HepG2 (cell line): ENCODE measurements around the gene USH2A. TPM values are rescaled to one million over a fixed set of nuclear protein-coding genes. Genes with fewer than 3 reads are reported as not detected.
A peak's percentile ranks its signal among the peaks of the same experiment; 100 is the strongest.

ENCODE experiments used
- ATAC-seq: fragments of 200-7000 bp; cut with Tn5 transposase; 3 replicates; pipeline ENCODE4 v1.9.1; 2020; ENCODE audit warnings: mild to moderate bottlenecking, moderate library complexity
- BruUV-seq: library from RNA; stranded (reverse); fragments of 400-500 nt; replicated peaks from 2 replicates; lab custom pipeline; 2021; lab: Mats Ljungman, UMichigan
- CTCF ChIA-PET: fragments of 300-600 bp; formaldehyde crosslinking; extraction: SDS; loops from one replicate; lab custom pipeline; 2021; ENCODE audit warnings: low total read pairs, inconsistent platforms, low intra/inter-chr PET ratio; lab: Yijun Ruan, JAX
- POLR2A ChIA-PET: fragments of 350-600 bp; sonication (Branson Sonifier 250); formaldehyde crosslinking; loops from one replicate; lab custom pipeline; 2020; ENCODE audit warnings: antibody characterized with exemption, inconsistent platforms; lab: Yijun Ruan, JAX
- DNase-seq: peaks from one replicate; pipeline ENCODE4 v3.0.0-alpha.2; 2015; ENCODE audit warnings: low spot score
- FAIRE-seq: peaks from 3 replicates; lab custom pipeline; 2011; peaks lifted over from hg19 to GRCh38; lab: Jason Lieb, UNC
- H2AFZ ChIP-seq: one replicate; pipeline ENCODE4 v1.6.1; 2011; ENCODE audit warnings: low read length, inconsistent platforms
- H3K27ac ChIP-seq: fragments of 300-600 bp; 3 replicates; pipeline ENCODE4 v1.8.0; 2011; ENCODE audit warnings: mixed run types, mild to moderate bottlenecking, mixed read lengths, low read length, inconsistent platforms; ENCODE audit not compliant: insufficient read depth; ENCODE audit errors: extremely low read length
- H3K27me3 ChIP-seq, 2 experiments: fragments of 200-600 bp in 1 of 2; 2 replicates in 1 of 2; 3 replicates in 1 of 2; pipeline versions ENCODE4 v1.6.0 to v1.8.0; 2011; ENCODE audit warnings: low read length in 2 of 2, mild to moderate bottlenecking in 2 of 2, moderate library complexity in 2 of 2, inconsistent platforms in 1 of 2; ENCODE audit not compliant: insufficient read depth in 2 of 2, control insufficient read depth in 1 of 2
- H3K36me3 ChIP-seq, 2 experiments: fragments of 200-600 bp in 1 of 2; replicated peaks in 1 of 2; 2 replicates in 1 of 2; 3 replicates in 1 of 2; pipeline versions ENCODE4 v1.5.1 to v1.8.0; 2011; ENCODE audit warnings: low read length in 2 of 2, inconsistent platforms in 1 of 2; ENCODE audit not compliant: insufficient read depth in 2 of 2, control insufficient read depth in 1 of 2
- H3K4me1 ChIP-seq: 2 replicates; pipeline ENCODE4 v1.5.1; 2012; ENCODE audit warnings: low read length, inconsistent platforms; ENCODE audit not compliant: insufficient read depth
- H3K4me2 ChIP-seq: 2 replicates; pipeline ENCODE4 v1.6.0; 2011; ENCODE audit warnings: low read depth, low read length, inconsistent platforms
- H3K4me3 ChIP-seq, 3 experiments: fragments of 200-600 bp in 1 of 3; sonication (generic), shearing (Covaris generic) in 1 of 3; replicated peaks in 1 of 3; 2 replicates each; pipeline ENCODE4 v1.5.1; 2011 to 2016; ENCODE audit warnings: low read length in 3 of 3, inconsistent platforms in 2 of 3, low read depth in 2 of 3, mild to moderate bottlenecking in 2 of 3, control low read depth in 1 of 3, mixed read lengths in 1 of 3; ENCODE audit not compliant: insufficient read depth in 1 of 3
- H3K79me2 ChIP-seq: one replicate; pipeline ENCODE4 v1.6.1; 2011; ENCODE audit warnings: low read length, inconsistent platforms; ENCODE audit not compliant: insufficient read depth
- H3K9ac ChIP-seq: 2 replicates; pipeline ENCODE4 v1.6.0; 2011; ENCODE audit warnings: mild to moderate bottlenecking, low read depth, low read length, inconsistent platforms; ENCODE audit not compliant: insufficient read depth
- H3K9me3 ChIP-seq: 2 replicates; pipeline ENCODE4 v1.5.1; 2012; ENCODE audit warnings: mild to moderate bottlenecking, low read length
- H4K20me1 ChIP-seq: 2 replicates; pipeline ENCODE4 v1.6.0; 2011; ENCODE audit warnings: inconsistent platforms, mild to moderate bottlenecking, low read length, moderate library complexity; ENCODE audit not compliant: insufficient read depth
- ATF1 ChIP-seq: IDR thresholded peaks from 2 replicates; pipeline ENCODE4 v1.6.1; 2016; ENCODE audit warnings: mild to moderate bottlenecking, control low read depth
- MEIS2 ChIP-seq: sonication (generic); formaldehyde crosslinking; IDR thresholded peaks from 2 replicates; pipeline ENCODE4 v1.9.0; 2021; ENCODE audit warnings: mild to moderate bottlenecking, missing genetic modification reagents
- NKX3-1 ChIP-seq: sonication (generic); formaldehyde crosslinking; IDR thresholded peaks from 2 replicates; pipeline ENCODE4 v1.5.0; 2020; ENCODE audit warnings: missing genetic modification reagents
- SRSF1 ChIP-seq: fragments of 200-400 bp; formaldehyde crosslinking; optimal IDR thresholded peaks from 2 replicates; pipeline ENCODE3; 2017; ENCODE audit warnings: mild to moderate bottlenecking, low read depth, low read length, moderate library complexity
- STAG1 ChIP-seq: sonication (generic); formaldehyde crosslinking; IDR thresholded peaks from 2 replicates; pipeline ENCODE4 v1.4.0; 2020; ENCODE audit warnings: missing genetic modification reagents
- ZNF296 ChIP-seq: sonication (generic); formaldehyde crosslinking; conservative IDR thresholded peaks from 2 replicates; pipeline ENCODE4 v1.5.0; 2020; ENCODE audit warnings: mild to moderate bottlenecking, missing genetic modification reagents
- WGBS: methylation state at CpG from one replicate; pipeline ENCODE4 v1.1.6; 2017; ENCODE audit warnings: low lambda C conversion rate; 5-methylcytosine and 5-hydroxymethylcytosine counted together
- in situ Hi-C: cut with HindIII; loops from 2 replicates; pipeline ENCODE4 v1.10.0; 2017; ENCODE audit warnings: low pct_unique_long_range_greater_than_20kb; ENCODE audit not compliant: extremely low pct_ligation_motif_present
- intact Hi-C: fragments of 100-400 bp; cut with micrococcal nuclease; formaldehyde crosslinking; loops from one replicate; pipeline ENCODE4 v1.10.0; 2022; ENCODE audit not compliant: unreplicated experiment
- polyA plus RNA-seq, 8 experiments: library from polyadenylated mRNA; depleted of rRNA in 3 of 8; stranded (reverse) in 7 of 8; unstranded in 1 of 8; fragments of >200 nt; fragmentation: Illumina TruSeq in 4 of 8; extraction: Trizol in 4 of 8; gene quantifications; 2 replicates each; pipeline versions ENCODE4 v1.2.1 to v1.2.3, GENCODE V29; 2011 to 2016; ENCODE audit warnings: low read depth in 4 of 8, missing spikeins in 1 of 8, mixed read lengths in 1 of 8; ENCODE audit not compliant: insufficient read depth in 1 of 8
- total RNA-seq, 5 experiments: library from RNA; depleted of rRNA; stranded (reverse); fragments of >200 nt; fragmentation: Illumina TruSeq; extraction: Trizol; gene quantifications; 2 replicates each; pipeline ENCODE4 v1.2.3, GENCODE V29; 2016; ENCODE audit warnings: low read depth in 1 of 5
- TF ChIP-seq, protein P1 (sequence below), 2 experiments: sonication (generic) in 1 of 2; formaldehyde crosslinking in 1 of 2; IDR thresholded peaks; 2 replicates each; pipeline versions ENCODE4 v1.4.0 to v1.6.1; 2018 to 2020; ENCODE audit warnings: missing genetic modification reagents in 2 of 2, borderline replicate concordance in 1 of 2, low read depth in 1 of 2, mild to moderate bottlenecking in 1 of 2, missing biosample characterization in 1 of 2
- TF ChIP-seq, protein P2 (sequence below): sonication (generic); formaldehyde crosslinking; IDR thresholded peaks from 2 replicates; pipeline ENCODE4 v1.9.0; 2021; ENCODE audit warnings: missing genetic modification reagents, mild to moderate bottlenecking, borderline replicate concordance
- TF ChIP-seq, protein P3 (sequence below): sonication (generic); formaldehyde crosslinking; IDR thresholded peaks from 2 replicates; pipeline ENCODE4 v1.5.0; 2020; ENCODE audit warnings: mild to moderate bottlenecking, missing genetic modification reagents, moderate library complexity

USH2A gene
- total and polyA plus RNA-seq, 2 of the 13 experiments (the other 11 are each of a cell fraction or from before 2014, with no cell fraction given), result 0.02 TPM; not detected in 1

DNA sequence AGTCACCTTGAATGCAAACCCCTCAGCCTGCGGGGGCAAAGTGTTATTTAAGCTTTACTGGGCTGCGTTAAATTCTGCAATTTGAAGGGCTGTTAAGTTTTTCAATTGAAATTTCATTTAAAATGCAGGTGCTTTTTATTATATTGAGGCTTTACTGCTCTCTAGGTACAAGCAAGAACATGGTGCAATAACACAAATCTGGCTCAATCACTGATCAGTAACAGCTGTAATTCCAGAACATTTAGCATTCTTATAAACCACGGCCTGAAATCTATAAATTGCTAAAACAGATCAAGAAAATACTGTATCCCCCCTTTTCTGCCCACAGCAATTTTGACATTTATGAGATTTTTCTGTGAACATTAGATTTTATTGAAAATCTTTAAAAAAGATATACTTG is 533.4 kb downstream of the USH2A start (continued):
- TF ChIP-seq, protein P1, sequence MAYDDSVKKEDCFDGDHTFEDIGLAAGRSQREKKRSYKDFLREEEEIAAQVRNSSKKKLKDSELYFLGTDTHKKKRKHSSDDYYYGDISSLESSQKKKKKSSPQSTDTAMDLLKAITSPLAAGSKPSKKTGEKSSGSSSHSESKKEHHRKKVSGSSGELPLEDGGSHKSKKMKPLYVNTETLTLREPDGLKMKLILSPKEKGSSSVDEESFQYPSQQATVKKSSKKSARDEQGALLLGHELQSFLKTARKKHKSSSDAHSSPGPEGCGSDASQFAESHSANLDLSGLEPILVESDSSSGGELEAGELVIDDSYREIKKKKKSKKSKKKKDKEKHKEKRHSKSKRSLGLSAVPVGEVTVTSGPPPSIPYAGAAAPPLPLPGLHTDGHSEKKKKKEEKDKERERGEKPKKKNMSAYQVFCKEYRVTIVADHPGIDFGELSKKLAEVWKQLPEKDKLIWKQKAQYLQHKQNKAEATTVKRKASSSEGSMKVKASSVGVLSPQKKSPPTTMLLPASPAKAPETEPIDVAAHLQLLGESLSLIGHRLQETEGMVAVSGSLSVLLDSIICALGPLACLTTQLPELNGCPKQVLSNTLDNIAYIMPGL (CRISPR knock-in tag; IDR thresholded peaks at IDR 0.05; ENCODE audit: borderline replicate concordance in 1 of 2, low read depth in 1 of 2), result no peak
- TF ChIP-seq ZNF296 (CRISPR knock-in tag) (no peak), MEIS2 (CRISPR knock-in tag) (no peak), ATF1 (CRISPR knock-in tag) (no peak), NKX3-1 (CRISPR knock-in tag) (no peak)
- TF ChIP-seq, protein P2, sequence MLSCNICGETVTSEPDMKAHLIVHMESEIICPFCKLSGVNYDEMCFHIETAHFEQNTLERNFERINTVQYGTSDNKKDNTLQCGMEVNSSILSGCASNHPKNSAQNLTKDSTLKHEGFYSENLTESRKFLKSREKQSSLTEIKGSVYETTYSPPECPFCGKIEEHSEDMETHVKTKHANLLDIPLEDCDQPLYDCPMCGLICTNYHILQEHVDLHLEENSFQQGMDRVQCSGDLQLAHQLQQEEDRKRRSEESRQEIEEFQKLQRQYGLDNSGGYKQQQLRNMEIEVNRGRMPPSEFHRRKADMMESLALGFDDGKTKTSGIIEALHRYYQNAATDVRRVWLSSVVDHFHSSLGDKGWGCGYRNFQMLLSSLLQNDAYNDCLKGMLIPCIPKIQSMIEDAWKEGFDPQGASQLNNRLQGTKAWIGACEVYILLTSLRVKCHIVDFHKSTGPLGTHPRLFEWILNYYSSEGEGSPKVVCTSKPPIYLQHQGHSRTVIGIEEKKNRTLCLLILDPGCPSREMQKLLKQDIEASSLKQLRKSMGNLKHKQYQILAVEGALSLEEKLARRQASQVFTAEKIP (CRISPR knock-in tag), result no peak

DNA sequence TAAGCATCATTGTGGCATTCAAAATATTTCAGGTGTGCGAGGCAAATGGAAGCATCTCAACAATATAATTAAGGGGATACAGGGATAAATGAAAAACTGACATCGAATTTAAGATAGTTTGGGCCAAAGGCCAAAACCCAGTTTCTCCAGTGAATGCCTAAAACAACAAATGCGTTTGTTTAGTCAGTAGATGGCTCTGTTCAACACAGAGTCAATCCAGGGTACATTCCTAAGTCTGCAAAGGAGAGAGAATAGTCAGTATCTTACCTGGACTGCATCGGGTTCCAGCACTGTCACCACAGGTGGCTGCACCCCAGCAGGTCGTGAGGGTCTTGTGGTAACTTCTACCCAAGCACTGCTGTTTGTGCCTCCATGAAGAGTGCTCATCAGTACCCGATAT is 535.1 kb downstream of the USH2A start:
- no peaks in the 10 kb centered on the region for H4K20me1 ChIP-seq
- TF ChIP-seq, protein P3, sequence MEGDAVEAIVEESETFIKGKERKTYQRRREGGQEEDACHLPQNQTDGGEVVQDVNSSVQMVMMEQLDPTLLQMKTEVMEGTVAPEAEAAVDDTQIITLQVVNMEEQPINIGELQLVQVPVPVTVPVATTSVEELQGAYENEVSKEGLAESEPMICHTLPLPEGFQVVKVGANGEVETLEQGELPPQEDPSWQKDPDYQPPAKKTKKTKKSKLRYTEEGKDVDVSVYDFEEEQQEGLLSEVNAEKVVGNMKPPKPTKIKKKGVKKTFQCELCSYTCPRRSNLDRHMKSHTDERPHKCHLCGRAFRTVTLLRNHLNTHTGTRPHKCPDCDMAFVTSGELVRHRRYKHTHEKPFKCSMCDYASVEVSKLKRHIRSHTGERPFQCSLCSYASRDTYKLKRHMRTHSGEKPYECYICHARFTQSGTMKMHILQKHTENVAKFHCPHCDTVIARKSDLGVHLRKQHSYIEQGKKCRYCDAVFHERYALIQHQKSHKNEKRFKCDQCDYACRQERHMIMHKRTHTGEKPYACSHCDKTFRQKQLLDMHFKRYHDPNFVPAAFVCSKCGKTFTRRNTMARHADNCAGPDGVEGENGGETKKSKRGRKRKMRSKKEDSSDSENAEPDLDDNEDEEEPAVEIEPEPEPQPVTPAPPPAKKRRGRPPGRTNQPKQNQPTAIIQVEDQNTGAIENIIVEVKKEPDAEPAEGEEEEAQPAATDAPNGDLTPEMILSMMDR (CRISPR knock-in tag), result peak; percentile 39
- no peak for TF ChIP-seq SRSF1
- TF ChIP-seq STAG1 (CRISPR knock-in tag), result peak; percentile 49
- ChIA-PET POLR2A (no interaction called here), CTCF (no interaction called here)
- no TSS peak for BruUV-seq
- no peaks in the 10 kb centered on the region for H3K36me3 ChIP-seq
- WGBS, result 4% methylated on average over 6 of the region's 6 CpGs
- no peak overlapping the region for H2AFZ ChIP-seq
- H3K27ac ChIP-seq, result no peak overlapping the region
- ATAC-seq, result peak; percentile 73
- no peaks in the 10 kb centered on the region for H3K9me3 ChIP-seq
- no peak overlapping the region for H3K4me2 ChIP-seq
- H3K79me2 ChIP-seq, result no peaks in the 10 kb centered on the region
- peak; percentile 15 for FAIRE-seq
- no peaks in the 10 kb centered on the region for H3K27me3 ChIP-seq
- no peak overlapping the region for H3K4me3 ChIP-seq
- DNase-seq, result no peak
- intact Hi-C loops, result loop anchor here (1.0 kb wide), 1 partner anchor 231 kb away; no protein-coding TSS in a partner anchor
- no peak overlapping the region for H3K9ac ChIP-seq
- in situ Hi-C loops, result no loop called here
- no peaks in the 10 kb centered on the region for H3K4me1 ChIP-seq
